PC-9 (cell line): Measurements from ENCODE around the gene CARD16.

Experiments used
- EZH2 ChIP-seq: fragments of 200-600 bp; sonication (generic); IDR thresholded peaks from 2 replicates; pipeline ENCODE4 v1.8.0; 2017; ENCODE audit warnings: antibody characterized with exemption, low read depth
- TF ChIP-seq, protein P1 (sequence below): fragments of 200-600 bp; sonication (generic); conservative IDR thresholded peaks from 2 replicates; pipeline ENCODE4 v1.6.1; 2017; ENCODE audit warnings: mixed run types, antibody characterized with exemption, mild to moderate bottlenecking, moderate library complexity

DNA sequence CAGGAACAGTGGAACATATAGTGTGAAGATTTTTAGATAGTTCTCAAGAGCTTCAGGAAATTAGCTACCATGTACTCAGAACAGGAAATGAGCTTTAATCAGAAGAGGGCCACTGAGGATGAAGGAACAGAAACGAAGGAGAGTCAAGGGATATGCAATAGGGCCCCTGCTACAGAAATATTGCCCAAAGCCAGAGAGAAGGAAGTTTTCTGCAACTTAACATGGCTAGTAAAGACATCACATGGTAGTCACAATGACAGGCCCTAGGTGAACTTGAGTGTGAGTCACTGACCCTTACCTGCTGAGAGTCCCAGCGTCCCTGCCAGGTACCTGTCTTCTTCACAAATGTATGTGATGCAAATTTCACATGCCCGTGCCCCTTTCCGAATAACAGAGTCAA is 25.2 kb upstream of the CARD16 start:
- TF ChIP-seq, protein P1, sequence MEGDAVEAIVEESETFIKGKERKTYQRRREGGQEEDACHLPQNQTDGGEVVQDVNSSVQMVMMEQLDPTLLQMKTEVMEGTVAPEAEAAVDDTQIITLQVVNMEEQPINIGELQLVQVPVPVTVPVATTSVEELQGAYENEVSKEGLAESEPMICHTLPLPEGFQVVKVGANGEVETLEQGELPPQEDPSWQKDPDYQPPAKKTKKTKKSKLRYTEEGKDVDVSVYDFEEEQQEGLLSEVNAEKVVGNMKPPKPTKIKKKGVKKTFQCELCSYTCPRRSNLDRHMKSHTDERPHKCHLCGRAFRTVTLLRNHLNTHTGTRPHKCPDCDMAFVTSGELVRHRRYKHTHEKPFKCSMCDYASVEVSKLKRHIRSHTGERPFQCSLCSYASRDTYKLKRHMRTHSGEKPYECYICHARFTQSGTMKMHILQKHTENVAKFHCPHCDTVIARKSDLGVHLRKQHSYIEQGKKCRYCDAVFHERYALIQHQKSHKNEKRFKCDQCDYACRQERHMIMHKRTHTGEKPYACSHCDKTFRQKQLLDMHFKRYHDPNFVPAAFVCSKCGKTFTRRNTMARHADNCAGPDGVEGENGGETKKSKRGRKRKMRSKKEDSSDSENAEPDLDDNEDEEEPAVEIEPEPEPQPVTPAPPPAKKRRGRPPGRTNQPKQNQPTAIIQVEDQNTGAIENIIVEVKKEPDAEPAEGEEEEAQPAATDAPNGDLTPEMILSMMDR, result no peak
- no peak for TF ChIP-seq EZH2
